HUES64 (cell line): ENCODE data around the gene CCDC15.

ENCODE experiments used
- H3K27ac ChIP-seq: 2 replicates; pipeline ENCODE4 v1.7.0; 2013; ENCODE audit warnings: low read depth, low read length, inconsistent platforms
- H3K27me3 ChIP-seq: 2 replicates; pipeline ENCODE4 v1.6.1; 2013; ENCODE audit warnings: mild to moderate bottlenecking, low read length; ENCODE audit not compliant: insufficient read depth
- H3K36me3 ChIP-seq: 2 replicates; pipeline ENCODE4 v1.6.1; 2013; ENCODE audit warnings: mild to moderate bottlenecking, low read length; ENCODE audit not compliant: insufficient read depth
- H3K4me1 ChIP-seq: 2 replicates; pipeline ENCODE4 v1.6.1; 2013; ENCODE audit warnings: mild to moderate bottlenecking, low read length, moderate library complexity; ENCODE audit not compliant: insufficient read depth
- H3K4me3 ChIP-seq: 2 replicates; pipeline ENCODE4 v1.5.1; 2013; ENCODE audit warnings: mild to moderate bottlenecking, low read length, moderate library complexity
- H3K9ac ChIP-seq: 2 replicates; pipeline ENCODE4 v1.6.1; 2013; ENCODE audit warnings: mild to moderate bottlenecking, low read depth, low read length
- H3K9me3 ChIP-seq: 2 replicates; pipeline ENCODE4 v1.6.1; 2013; ENCODE audit warnings: low read depth, low read length; ENCODE audit not compliant: insufficient read depth
- WGBS: fragments of 150-250, 120-280 bp; methylation state at CpG from one replicate; pipeline ENCODE4 v1.1.7; 2013; ENCODE audit warnings: missing lambda C conversion rate; 5-methylcytosine and 5-hydroxymethylcytosine counted together

Gene CCDC15

GRCh38 chr11:125078016-125078415 lies 124.0 kb downstream of the CCDC15 start:
- Histone ChIP-seq H3K36me3 (no peaks in the 10 kb centered on the region), H3K9me3 (no peaks in the 10 kb centered on the region), H3K27ac (no peak overlapping the region), H3K4me1 (no peaks in the 10 kb centered on the region; the same call in 1 of the 2 replicates), H3K27me3 (no peaks in the 10 kb centered on the region), H3K4me3 (no peak overlapping the region), H3K9ac (no peak overlapping the region)
- 88% methylated on average over 11 of the region's 11 CpGs for WGBS

GRCh38 chr11:125078516-125079140 lies 124.6 kb downstream of the CCDC15 start:
- Histone ChIP-seq H3K27me3 (no peaks in the 10 kb centered on the region), H3K9ac (no peak overlapping the region), H3K9me3 (no peaks in the 10 kb centered on the region), H3K4me3 (no peak overlapping the region), H3K4me1 (no peaks in the 10 kb centered on the region; the same call in 1 of the 2 replicates), H3K27ac (no peak overlapping the region), H3K36me3 (no peaks in the 10 kb centered on the region)
- WGBS, result 95% methylated on average over 14 of the region's 14 CpGs

GRCh38 chr11:125079151-125079877 lies 125.3 kb downstream of the CCDC15 start:
- no peaks in the 10 kb centered on the region for H3K27me3 ChIP-seq
- no peaks in the 10 kb centered on the region for H3K9me3 ChIP-seq
- H3K27ac ChIP-seq, result no peak overlapping the region
- no peak overlapping the region for H3K9ac ChIP-seq
- H3K4me3 ChIP-seq, result no peak overlapping the region
- H3K4me1 ChIP-seq, result no peaks in the 10 kb centered on the region; the same call in 1 of the 2 replicates
- 88% methylated on average over 18 of the region's 18 CpGs for WGBS
- H3K36me3 ChIP-seq, result no peaks in the 10 kb centered on the region

- Histone ChIP-seq H3K4me3 (no peak overlapping the region), H3K36me3 (no peaks in the 10 kb centered on the region), H3K27me3 (no peaks in the 10 kb centered on the region), H3K4me1 (no peaks in the 10 kb centered on the region; the same call in 1 of the 2 replicates), H3K27ac (no peak overlapping the region), H3K9ac (no peak overlapping the region), H3K9me3 (no peaks in the 10 kb centered on the region)
- 94% methylated on average over 12 of the region's 12 CpGs for WGBS
Measured at GRCh38 chr11:125079878-125080530, 126.0 kb downstream of the CCDC15 start.

GRCh38 chr11:125080531-125080911 lies 126.5 kb downstream of the CCDC15 start:
- 94% methylated on average over 11 of the region's 12 CpGs for WGBS
- H3K4me3 ChIP-seq, result no peak overlapping the region

GRCh38 chr11:125081098-125081798 lies 127.2 kb downstream of the CCDC15 start:
- Histone ChIP-seq H3K27ac (no peak overlapping the region), H3K36me3 (no peaks in the 10 kb centered on the region), H3K4me3 (no peak overlapping the region), H3K4me1 (no peaks in the 10 kb centered on the region; the same call in 1 of the 2 replicates), H3K9me3 (no peaks in the 10 kb centered on the region), H3K9ac (no peak overlapping the region), H3K27me3 (no peaks in the 10 kb centered on the region)
- WGBS, result 69% methylated on average over 14 of the region's 14 CpGs

More at GRCh38 chr11:125080531-125080911, 126.5 kb downstream of the CCDC15 start:
- Histone ChIP-seq H3K4me1 (no peaks in the 10 kb centered on the region; the same call in 1 of the 2 replicates), H3K27me3 (no peaks in the 10 kb centered on the region), H3K27ac (no peak overlapping the region), H3K9ac (no peak overlapping the region), H3K9me3 (no peaks in the 10 kb centered on the region), H3K36me3 (no peaks in the 10 kb centered on the region)

GRCh38 chr11:125082040-125082439 lies 128.0 kb downstream of the CCDC15 start:
- Histone ChIP-seq H3K27ac (no peak overlapping the region), H3K27me3 (no peaks in the 10 kb centered on the region), H3K4me3 (no peak overlapping the region), H3K9ac (no peak overlapping the region), H3K9me3 (no peaks in the 10 kb centered on the region), H3K36me3 (no peaks in the 10 kb centered on the region), H3K4me1 (no peaks in the 10 kb centered on the region; the same call in 1 of the 2 replicates)
- WGBS, result 85% methylated on average over 5 of the region's 5 CpGs

GRCh38 chr11:125082611-125083311 lies 128.8 kb downstream of the CCDC15 start:
- no peak overlapping the region for H3K9ac ChIP-seq
- H3K4me3 ChIP-seq, result no peak overlapping the region
- 85% methylated on average over 10 of the region's 10 CpGs for WGBS
- no peaks in the 10 kb centered on the region; the same call in 1 of the 2 replicates for H3K4me1 ChIP-seq
- H3K27me3 ChIP-seq, result no peaks in the 10 kb centered on the region
- H3K36me3 ChIP-seq, result no peaks in the 10 kb centered on the region
- H3K9me3 ChIP-seq, result no peaks in the 10 kb centered on the region
- H3K27ac ChIP-seq, result no peak overlapping the region

- H3K9me3 ChIP-seq, result no peaks in the 10 kb centered on the region
- 85% methylated on average over 11 of the region's 11 CpGs for WGBS
- H3K36me3 ChIP-seq, result no peaks in the 10 kb centered on the region
- H3K27me3 ChIP-seq, result no peaks in the 10 kb centered on the region
- H3K9ac ChIP-seq, result no peak overlapping the region
- no peak overlapping the region for H3K27ac ChIP-seq
- H3K4me1 ChIP-seq, result no peaks in the 10 kb centered on the region; the same call in 1 of the 2 replicates
- no peak overlapping the region for H3K4me3 ChIP-seq
Measured at GRCh38 chr11:125083312-125084056, 129.5 kb downstream of the CCDC15 start.

- no peak overlapping the region for H3K27ac ChIP-seq
- H3K4me1 ChIP-seq, result no peaks in the 10 kb centered on the region; the same call in 1 of the 2 replicates
- H3K9me3 ChIP-seq, result no peaks in the 10 kb centered on the region
- H3K27me3 ChIP-seq, result no peaks in the 10 kb centered on the region
- no peak overlapping the region for H3K4me3 ChIP-seq
- WGBS, result 96% methylated on average over 11 of the region's 11 CpGs
- H3K36me3 ChIP-seq, result no peaks in the 10 kb centered on the region
- no peak overlapping the region for H3K9ac ChIP-seq
Measured at GRCh38 chr11:125084057-125084416, 130.0 kb downstream of the CCDC15 start.
